HEK293 (cell line): ENCODE data around the gene KAT2B.
"Not testable (repeated sequence)": the region's sequence is repeated elsewhere in the genome, so short reads cannot be mapped to it uniquely, and the experiment has no call there.

Experiments
- CTCF ChIA-PET: fragments of 350-600 bp; formaldehyde crosslinking; extraction: SDS; loops from one replicate; lab custom pipeline; 2021; ENCODE audit warnings: antibody characterized with exemption; lab: Yijun Ruan, JAX
- POLR2A ChIA-PET: fragments of 300-600 bp; formaldehyde crosslinking; extraction: SDS; loops from one replicate; lab custom pipeline; 2020; ENCODE audit warnings: antibody characterized with exemption, inconsistent platforms; lab: Yijun Ruan, JAX
- H3K27ac ChIP-seq: fragments of 200-500 bp; sonication (Bioruptor generic); 2 replicates; pipeline ENCODE4 v1.5.1; 2014; ENCODE audit warnings: low read depth, low read length, control low read depth, inconsistent platforms; ENCODE audit errors: extremely low read depth
- H3K36me3 ChIP-seq, 2 experiments: fragments of 200-500 bp in 1 of 2; sonication (Bioruptor generic) in 1 of 2; 1 replicate in 1 of 2; 2 replicates in 1 of 2; pipeline ENCODE4 v1.5.1; 2014 to 2017; ENCODE audit warnings: inconsistent platforms in 2 of 2, low read length in 2 of 2; ENCODE audit not compliant: control insufficient read depth in 2 of 2, insufficient read depth in 1 of 2
- H3K4me1 ChIP-seq: fragments of 200-500 bp; sonication (Bioruptor generic); 2 replicates; pipeline ENCODE4 v1.5.1; 2014; ENCODE audit warnings: mild to moderate bottlenecking, low read length, inconsistent platforms; ENCODE audit not compliant: control insufficient read depth, insufficient read depth
- H3K4me3 ChIP-seq: 2 replicates; pipeline ENCODE4 v1.5.1; 2011; ENCODE audit warnings: low read depth, mild to moderate bottlenecking, control low read depth, low read length, moderate library complexity
- H3K9me3 ChIP-seq: fragments of 200-500 bp; sonication (Bioruptor generic); 2 replicates; pipeline ENCODE4 v1.5.1; 2014; ENCODE audit warnings: low read depth, low read length, inconsistent platforms; ENCODE audit not compliant: control insufficient read depth, insufficient read depth
- GLI2 ChIP-seq: fragments of 450-650 bp; formaldehyde crosslinking; IDR thresholded peaks from 2 replicates; pipeline ENCODE4; 2017; ENCODE audit warnings: missing biosample characterization, missing genetic modification characterization, low read depth, borderline replicate concordance
- KLF8 ChIP-seq: fragments of 450-650 bp; formaldehyde crosslinking; IDR thresholded peaks from 2 replicates; pipeline ENCODE4 v1.5.1; 2016; ENCODE audit warnings: missing biosample characterization, missing genetic modification characterization
- SALL2 ChIP-seq: fragments of 450-650 bp; formaldehyde crosslinking; IDR thresholded peaks from 2 replicates; pipeline ENCODE4 v1.5.0; 2017; ENCODE audit warnings: missing biosample characterization, mild to moderate bottlenecking, missing genetic modification characterization, borderline replicate concordance
- YY1 ChIP-seq: fragments of 450-650 bp; formaldehyde crosslinking; IDR thresholded peaks from 2 replicates; pipeline ENCODE4 v1.5.1; 2018; ENCODE audit warnings: missing biosample characterization, missing genetic modification characterization
- ZNF169 ChIP-seq: fragments of 450-650 bp; formaldehyde crosslinking; IDR thresholded peaks from 2 replicates; pipeline ENCODE4 v1.5.1; 2016; ENCODE audit warnings: missing biosample characterization, missing genetic modification characterization
- ZNF311 ChIP-seq: fragments of 450-650 bp; formaldehyde crosslinking; IDR thresholded peaks from 2 replicates; pipeline ENCODE4 v1.5.1; 2017; ENCODE audit warnings: missing biosample characterization, missing genetic modification characterization, borderline replicate concordance
- ZNF555 ChIP-seq: fragments of 450-650 bp; formaldehyde crosslinking; conservative IDR thresholded peaks from 2 replicates; pipeline ENCODE4 v1.5.1; 2017; ENCODE audit warnings: missing biosample characterization, mild to moderate bottlenecking, missing genetic modification characterization, inconsistent platforms
- ZNF571 ChIP-seq: fragments of 450-650 bp; formaldehyde crosslinking; IDR thresholded peaks from 2 replicates; pipeline ENCODE4 v1.5.0; 2017; ENCODE audit warnings: missing biosample characterization, missing genetic modification characterization
- ZNF660 ChIP-seq: fragments of 450-650 bp; IDR thresholded peaks from 2 replicates; pipeline ENCODE4 v1.5.1; 2018; ENCODE audit warnings: missing biosample characterization, mild to moderate bottlenecking, missing genetic modification characterization
- ZNF768 ChIP-seq: fragments of 450-650 bp; formaldehyde crosslinking; IDR thresholded peaks from 2 replicates; pipeline ENCODE4 v1.5.1; 2018; ENCODE audit warnings: missing biosample characterization, mild to moderate bottlenecking, missing genetic modification characterization
- TF ChIP-seq, protein P1 (sequence below): fragments of 450-650 bp; formaldehyde crosslinking; IDR thresholded peaks from 2 replicates; pipeline ENCODE4 v1.5.1; 2016; ENCODE audit warnings: missing biosample characterization, missing genetic modification characterization
- TF ChIP-seq, protein P2 (sequence below): fragments of 450-650 bp; formaldehyde crosslinking; IDR thresholded peaks from 2 replicates; pipeline ENCODE4 v1.5.1; 2016; ENCODE audit warnings: missing biosample characterization, missing genetic modification characterization, low read depth
- TF ChIP-seq, protein P3 (sequence below): fragments of 450-650 bp; formaldehyde crosslinking; IDR thresholded peaks from 2 replicates; pipeline ENCODE4 v1.5.1; 2017; ENCODE audit warnings: missing biosample characterization, missing genetic modification characterization
- TF ChIP-seq, protein P4 (sequence below): fragments of 450-650 bp; IDR thresholded peaks from 2 replicates; pipeline ENCODE4 v1.5.1; 2018; ENCODE audit warnings: missing biosample characterization, mild to moderate bottlenecking, missing genetic modification characterization

KAT2B gene

DNA sequence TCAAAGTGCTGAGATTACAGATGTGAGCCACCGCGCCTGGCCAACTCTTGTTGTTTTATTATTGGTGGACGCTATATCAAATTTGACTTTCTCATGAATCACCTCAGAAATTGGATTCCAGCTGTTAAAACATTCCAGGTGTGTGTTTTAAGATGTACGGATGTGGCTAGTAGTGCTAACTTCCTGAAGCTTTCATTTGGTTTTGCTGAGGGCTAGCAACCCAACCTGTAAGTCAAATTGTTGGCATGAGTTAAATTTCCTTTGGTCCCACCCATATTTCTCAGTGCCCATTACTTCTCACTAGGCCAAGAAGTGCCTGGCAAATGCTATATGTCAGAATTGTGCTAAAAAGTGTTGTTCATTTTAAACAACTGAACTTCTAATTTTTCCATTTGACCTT is 13.1 kb upstream of the KAT2B start:
- no peak overlapping the region for H3K27ac ChIP-seq
- H3K4me3 ChIP-seq: no peak overlapping the region
- POLR2A ChIA-PET: no interaction called here
- CTCF ChIA-PET: no interaction called here
- TF ChIP-seq, protein P1, sequence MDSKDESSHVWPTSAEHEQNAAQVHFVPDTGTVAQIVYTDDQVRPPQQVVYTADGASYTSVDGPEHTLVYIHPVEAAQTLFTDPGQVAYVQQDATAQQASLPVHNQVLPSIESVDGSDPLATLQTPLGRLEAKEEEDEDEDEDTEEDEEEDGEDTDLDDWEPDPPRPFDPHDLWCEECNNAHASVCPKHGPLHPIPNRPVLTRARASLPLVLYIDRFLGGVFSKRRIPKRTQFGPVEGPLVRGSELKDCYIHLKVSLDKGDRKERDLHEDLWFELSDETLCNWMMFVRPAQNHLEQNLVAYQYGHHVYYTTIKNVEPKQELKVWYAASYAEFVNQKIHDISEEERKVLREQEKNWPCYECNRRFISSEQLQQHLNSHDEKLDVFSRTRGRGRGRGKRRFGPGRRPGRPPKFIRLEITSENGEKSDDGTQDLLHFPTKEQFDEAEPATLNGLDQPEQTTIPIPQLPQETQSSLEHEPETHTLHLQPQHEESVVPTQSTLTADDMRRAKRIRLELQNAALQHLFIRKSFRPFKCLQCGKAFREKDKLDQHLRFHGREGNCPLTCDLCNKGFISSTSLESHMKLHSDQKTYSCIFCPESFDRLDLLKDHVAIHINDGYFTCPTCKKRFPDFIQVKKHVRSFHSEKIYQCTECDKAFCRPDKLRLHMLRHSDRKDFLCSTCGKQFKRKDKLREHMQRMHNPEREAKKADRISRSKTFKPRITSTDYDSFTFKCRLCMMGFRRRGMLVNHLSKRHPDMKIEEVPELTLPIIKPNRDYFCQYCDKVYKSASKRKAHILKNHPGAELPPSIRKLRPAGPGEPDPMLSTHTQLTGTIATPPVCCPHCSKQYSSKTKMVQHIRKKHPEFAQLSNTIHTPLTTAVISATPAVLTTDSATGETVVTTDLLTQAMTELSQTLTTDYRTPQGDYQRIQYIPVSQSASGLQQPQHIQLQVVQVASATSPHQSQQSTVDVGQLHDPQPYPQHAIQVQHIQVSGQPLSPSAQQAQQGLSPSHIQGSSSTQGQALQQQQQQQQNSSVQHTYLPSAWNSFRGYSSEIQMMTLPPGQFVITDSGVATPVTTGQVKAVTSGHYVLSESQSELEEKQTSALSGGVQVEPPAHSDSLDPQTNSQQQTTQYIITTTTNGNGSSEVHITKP (tag by site-specific recombination): no peak
- TF ChIP-seq, protein P2, sequence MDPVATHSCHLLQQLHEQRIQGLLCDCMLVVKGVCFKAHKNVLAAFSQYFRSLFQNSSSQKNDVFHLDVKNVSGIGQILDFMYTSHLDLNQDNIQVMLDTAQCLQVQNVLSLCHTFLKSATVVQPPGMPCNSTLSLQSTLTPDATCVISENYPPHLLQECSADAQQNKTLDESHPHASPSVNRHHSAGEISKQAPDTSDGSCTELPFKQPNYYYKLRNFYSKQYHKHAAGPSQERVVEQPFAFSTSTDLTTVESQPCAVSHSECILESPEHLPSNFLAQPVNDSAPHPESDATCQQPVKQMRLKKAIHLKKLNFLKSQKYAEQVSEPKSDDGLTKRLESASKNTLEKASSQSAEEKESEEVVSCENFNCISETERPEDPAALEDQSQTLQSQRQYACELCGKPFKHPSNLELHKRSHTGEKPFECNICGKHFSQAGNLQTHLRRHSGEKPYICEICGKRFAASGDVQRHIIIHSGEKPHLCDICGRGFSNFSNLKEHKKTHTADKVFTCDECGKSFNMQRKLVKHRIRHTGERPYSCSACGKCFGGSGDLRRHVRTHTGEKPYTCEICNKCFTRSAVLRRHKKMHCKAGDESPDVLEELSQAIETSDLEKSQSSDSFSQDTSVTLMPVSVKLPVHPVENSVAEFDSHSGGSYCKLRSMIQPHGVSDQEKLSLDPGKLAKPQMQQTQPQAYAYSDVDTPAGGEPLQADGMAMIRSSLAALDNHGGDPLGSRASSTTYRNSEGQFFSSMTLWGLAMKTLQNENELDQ (tag by site-specific recombination): no peak
- TF ChIP-seq ZNF660 (tag by site-specific recombination) (no peak), ZNF169 (no peak), GLI2 (tag by site-specific recombination) (no peak), SALL2 (no peak), ZNF768 (no peak), KLF8 (tag by site-specific recombination) (no peak), ZNF555 (no peak), ZNF311 (no peak), ZNF571 (tag by site-specific recombination) (no peak), YY1 (tag by site-specific recombination) (no peak)
- TF ChIP-seq, protein P3, sequence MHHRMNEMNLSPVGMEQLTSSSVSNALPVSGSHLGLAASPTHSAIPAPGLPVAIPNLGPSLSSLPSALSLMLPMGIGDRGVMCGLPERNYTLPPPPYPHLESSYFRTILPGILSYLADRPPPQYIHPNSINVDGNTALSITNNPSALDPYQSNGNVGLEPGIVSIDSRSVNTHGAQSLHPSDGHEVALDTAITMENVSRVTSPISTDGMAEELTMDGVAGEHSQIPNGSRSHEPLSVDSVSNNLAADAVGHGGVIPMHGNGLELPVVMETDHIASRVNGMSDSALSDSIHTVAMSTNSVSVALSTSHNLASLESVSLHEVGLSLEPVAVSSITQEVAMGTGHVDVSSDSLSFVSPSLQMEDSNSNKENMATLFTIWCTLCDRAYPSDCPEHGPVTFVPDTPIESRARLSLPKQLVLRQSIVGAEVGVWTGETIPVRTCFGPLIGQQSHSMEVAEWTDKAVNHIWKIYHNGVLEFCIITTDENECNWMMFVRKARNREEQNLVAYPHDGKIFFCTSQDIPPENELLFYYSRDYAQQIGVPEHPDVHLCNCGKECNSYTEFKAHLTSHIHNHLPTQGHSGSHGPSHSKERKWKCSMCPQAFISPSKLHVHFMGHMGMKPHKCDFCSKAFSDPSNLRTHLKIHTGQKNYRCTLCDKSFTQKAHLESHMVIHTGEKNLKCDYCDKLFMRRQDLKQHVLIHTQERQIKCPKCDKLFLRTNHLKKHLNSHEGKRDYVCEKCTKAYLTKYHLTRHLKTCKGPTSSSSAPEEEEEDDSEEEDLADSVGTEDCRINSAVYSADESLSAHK (tag by site-specific recombination): no peak
- no peaks in the 10 kb centered on the region for H3K36me3 ChIP-seq
- no peaks in the 10 kb centered on the region for H3K9me3 ChIP-seq
- no peaks in the 10 kb centered on the region for H3K4me1 ChIP-seq

DNA sequence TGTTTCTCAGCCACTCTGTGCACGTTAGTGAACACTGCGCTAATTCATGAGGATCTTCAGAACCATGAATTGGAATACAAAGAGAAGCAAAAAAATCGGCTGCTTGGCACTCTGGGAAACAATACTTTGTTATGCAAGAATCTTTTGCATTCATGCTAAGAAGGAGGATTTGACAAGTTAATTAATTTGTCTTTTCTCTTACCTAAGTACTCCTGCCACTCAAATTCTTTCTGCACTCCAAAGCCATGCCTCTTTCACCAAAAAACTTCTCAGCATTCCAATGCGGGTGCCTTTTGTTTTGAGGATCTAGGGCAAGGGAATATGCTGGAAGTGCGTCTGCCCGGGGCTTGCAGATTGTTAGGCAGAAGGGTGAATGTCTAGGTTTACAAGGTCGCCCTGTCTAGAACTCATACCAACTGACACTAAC is 11.3 kb upstream of the KAT2B start:
- TF ChIP-seq, protein P4, sequence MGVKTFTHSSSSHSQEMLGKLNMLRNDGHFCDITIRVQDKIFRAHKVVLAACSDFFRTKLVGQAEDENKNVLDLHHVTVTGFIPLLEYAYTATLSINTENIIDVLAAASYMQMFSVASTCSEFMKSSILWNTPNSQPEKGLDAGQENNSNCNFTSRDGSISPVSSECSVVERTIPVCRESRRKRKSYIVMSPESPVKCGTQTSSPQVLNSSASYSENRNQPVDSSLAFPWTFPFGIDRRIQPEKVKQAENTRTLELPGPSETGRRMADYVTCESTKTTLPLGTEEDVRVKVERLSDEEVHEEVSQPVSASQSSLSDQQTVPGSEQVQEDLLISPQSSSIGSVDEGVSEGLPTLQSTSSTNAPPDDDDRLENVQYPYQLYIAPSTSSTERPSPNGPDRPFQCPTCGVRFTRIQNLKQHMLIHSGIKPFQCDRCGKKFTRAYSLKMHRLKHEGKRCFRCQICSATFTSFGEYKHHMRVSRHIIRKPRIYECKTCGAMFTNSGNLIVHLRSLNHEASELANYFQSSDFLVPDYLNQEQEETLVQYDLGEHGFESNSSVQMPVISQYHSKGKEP: no peak
- Histone ChIP-seq H3K27ac (no peak overlapping the region), H3K36me3 (no peaks in the 10 kb centered on the region), H3K9me3 (no peaks in the 10 kb centered on the region), H3K4me3 (no peak overlapping the region), H3K4me1 (no peaks in the 10 kb centered on the region)
- POLR2A ChIA-PET: no interaction called here
- CTCF ChIA-PET: no interaction called here

DNA sequence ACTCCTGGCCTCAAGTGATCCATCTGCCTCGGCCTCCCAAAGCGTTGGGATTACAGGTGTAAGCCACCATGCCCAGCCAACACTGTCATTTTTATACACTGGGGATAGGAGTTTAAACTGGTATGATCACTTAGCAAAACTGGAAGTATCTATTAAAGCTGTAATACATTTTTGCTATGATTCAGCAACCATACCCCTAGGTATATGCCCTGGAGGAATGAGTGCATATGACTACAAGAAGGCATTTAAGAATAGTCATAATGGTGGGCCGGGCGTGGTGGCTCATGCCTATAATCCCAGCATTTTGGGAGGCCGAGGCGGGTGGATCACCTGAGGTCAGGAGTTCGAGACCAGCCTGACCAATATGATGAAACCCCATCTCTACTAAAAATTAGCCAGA is 8.3 kb upstream of the KAT2B start:
- H3K4me1 ChIP-seq, POLR2A ChIA-PET, H3K9me3 ChIP-seq, H3K36me3 ChIP-seq, CTCF ChIA-PET, H3K27ac ChIP-seq, H3K4me3 ChIP-seq: not testable (repeated sequence)
